CD4-positive, alpha-beta T cell treated with Interleukin-2 at 100 ng/mL for 4 hours (primary cell): ENCODE results near the gene HSPA12B.

Experiments
- DNase-seq: peaks from one replicate; pipeline ENCODE4 v3.0.0-alpha.2; 2020; ENCODE audit warnings: low spot score

HSPA12B gene

DNA sequence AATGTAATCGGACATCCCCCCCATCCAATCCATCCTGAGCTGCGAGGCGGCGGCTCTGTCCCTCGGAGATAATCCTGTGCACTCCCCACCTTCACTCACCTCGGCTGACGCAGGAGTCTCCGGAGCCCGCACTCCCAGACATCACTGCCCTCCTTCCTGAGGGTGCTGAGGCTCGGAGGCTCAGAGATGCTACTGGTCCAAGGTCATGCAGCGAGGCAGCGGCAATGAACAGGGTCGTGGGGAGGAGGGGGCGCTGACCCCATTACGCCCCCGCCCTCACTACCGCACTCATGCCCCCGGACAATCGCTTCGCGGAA, 34.6 kb downstream of the HSPA12B start:
- no peak for DNase-seq

DNA sequence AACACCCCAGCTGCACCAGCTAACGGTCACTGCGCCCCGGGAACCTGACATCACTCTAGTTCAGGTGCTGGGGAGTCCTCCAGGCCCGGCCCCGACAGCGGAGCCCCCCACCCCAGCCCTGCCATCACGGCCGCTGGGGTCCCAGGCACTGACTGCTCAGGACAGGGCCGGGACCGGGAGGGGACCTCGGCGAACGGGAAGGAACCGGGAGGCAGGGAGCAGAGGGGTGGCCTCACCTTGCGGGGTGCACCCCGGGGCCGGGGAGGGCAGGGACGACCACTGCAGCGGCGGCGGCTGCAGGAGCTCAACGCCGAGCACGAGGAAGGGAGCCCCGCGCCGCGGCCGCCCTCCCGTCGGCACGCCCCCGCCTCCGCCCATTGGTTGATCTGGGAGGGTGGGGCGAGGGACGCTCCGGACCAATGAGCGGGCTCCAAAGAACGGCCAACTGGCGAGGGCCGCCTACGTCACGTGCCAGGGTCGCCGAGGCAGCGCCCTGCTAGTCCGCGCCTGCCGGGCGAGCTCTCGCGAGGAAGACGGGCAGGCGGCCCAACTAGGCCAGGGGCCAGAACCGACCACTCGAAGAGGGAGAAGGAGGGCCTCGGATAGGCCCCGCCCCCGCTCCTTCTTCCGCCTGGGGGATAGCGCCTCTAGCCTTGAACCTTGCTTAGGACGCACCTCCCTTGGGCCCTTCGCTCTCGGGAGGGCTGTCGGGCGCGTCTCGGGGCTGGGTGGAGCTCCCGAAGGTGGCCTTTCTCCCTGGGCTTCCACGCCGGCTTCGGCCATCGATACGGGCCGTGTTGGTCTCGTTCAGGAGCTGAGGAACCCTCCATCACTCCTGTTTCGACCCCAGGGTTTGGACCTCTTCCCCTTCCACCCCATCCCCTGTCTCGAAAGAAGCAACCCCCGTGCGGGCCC, 35.2 kb downstream of the HSPA12B start, which contains the start of gene ADISSP:
Gene ADISSP, minus strand, starts transcription at position 327 of the 915 bp plus-strand sequence. CDS start 7,653 bp downstream, outside the sequence.
- peak; percentile 98 for DNase-seq

DNA sequence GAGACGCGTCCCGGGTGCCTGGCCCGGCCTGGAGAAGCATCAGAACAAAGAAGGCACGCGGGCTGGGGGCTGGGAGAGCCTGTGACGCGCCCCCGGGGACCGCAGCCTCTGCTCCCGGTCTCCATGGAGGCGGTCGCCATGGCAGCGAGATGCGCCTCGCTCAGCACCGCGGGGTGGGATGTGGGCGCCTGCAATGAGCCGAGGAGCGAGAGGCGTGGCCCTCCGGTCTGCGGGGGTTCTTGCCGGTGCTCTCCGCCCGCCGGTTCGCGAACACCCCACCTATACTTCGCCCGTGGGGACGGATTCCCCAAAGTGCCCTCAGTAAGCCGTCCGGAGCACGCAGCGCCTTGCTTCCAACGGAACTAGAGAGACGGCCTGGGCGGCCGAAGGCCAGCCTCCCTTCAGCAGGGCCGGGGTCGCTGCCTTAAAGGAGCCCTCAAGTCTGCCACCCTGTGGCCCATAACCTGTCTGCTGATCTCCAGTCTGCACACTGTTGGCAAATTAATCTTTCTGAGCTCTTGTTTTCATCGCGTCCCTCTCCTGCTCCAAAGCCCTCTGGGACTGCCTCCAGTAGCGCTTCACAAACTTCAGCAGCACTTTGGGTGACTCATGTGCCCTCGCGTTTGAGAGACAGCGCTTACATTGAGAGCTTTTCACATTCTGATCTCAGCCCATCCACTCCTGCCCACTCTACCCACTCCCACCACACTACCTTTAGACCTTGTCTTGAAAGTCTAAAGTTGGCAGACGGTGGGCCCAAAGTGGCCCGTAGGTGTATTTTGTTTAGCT, 36.1 kb downstream of the HSPA12B start:
- DNase-seq = peak; percentile 80

DNA sequence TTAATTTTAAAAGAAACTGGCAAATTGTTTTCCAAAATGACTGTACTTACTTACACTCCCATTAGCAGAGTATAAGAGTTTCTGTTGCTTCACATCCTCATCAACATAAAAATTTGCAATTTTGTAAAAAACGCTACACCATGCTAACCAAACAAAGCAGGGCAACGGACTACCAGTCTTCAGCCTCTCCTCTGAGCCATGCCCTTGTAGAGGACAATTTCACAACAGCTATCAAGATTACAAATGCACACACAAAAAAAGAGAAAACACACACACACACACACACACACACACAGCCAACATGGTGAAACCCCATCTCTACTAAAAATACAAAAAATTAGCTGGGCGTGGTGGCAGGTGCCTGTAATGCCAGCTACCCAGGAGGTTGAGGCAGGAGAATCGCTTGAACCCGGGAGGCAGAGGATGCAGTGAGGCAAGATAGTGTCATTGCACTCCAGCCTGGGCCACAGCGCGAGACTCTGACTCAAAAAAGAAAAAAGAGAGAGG, 39.1 kb downstream of the HSPA12B start:
- DNase-seq = no peak

DNA sequence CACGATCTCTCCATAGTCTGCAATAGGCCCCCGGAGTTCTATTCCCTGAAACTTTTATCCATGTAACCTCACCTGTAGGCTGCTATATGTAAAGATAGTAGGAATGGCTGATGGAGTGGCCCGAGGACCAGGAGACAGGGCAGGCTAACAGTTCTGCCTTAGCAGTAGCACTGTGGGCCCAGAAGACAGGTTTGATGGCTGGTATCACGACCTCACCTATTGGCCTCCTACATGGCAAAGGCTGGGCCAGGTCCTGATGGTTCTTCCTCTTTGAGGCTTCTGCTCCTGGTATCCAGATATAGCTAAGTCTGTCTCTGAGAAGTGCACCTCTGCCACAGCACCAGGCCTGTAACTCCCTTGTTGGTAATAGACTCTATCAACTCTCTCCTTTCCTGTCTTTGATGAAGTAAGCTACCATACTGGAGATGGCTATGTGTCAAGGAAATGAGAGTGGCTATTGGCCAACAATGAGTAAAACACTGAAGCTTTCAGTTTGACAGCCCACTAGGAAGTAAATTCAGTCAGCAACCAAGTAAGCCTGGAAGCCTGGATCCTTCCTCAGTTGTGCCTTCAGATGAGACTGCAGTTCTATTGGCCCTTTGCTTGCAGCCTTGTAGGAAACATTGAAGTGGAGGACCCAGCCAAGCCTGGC, 43.1 kb downstream of the HSPA12B start:
- no peak for DNase-seq

DNA sequence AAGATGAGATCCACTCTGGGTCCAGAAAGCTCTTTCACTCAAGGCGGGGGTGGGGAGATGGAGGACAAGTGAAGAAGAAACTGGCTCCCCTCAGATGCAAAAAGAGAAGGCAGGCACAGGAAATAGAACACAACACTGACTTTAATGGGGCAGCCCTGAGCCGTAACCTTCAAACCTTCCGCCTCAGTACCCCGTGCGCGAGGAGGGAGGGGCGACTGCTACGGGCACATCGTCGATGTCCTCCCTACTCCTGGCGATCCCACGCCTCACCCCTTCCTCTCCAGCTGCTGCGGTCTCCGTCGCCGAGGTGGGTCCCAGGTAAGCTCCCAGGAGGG, 44.9 kb downstream of the HSPA12B start:
- no peak for DNase-seq

- DNase-seq = peak; percentile 28
These were observed 45.5 kb downstream of the HSPA12B start for GRCh38 chr20:3777716-3778629.

GRCh38 chr20:3778976-3779375, 46.5 kb downstream of the HSPA12B start:
- DNase-seq = no peak

GRCh38 chr20:3781153-3781910, 48.8 kb downstream of the HSPA12B start, which contains the start of gene SPEF1:
Gene SPEF1, minus strand, starts transcription at chr20:3781448. Its CDS starts 161 bp downstream, at chr20:3781287.
- DNase-seq = peak; percentile 73

DNA sequence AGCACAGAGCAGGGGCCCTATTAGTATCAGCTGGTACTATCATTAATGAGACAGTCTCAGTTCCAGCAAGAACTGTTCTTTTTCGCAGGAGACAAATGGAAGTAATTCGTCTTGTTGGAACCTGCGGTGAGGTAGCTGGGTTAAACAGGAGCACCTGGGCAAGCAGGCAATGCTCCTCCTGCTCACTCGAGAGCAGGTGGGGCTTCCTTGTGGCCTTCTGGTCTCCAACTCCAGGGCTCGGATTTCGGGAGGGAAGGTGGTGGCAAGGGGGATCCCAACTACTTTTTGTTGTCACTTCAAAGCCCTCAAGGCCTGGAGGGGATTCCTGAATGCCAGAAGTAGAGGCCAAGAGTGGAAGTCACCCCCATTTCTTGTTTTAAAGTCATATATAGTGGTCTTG, 50.1 kb downstream of the HSPA12B start:
- DNase-seq = no peak

GRCh38 chr20:3783068-3783489, 50.6 kb downstream of the HSPA12B start:
- DNase-seq = no peak

DNA sequence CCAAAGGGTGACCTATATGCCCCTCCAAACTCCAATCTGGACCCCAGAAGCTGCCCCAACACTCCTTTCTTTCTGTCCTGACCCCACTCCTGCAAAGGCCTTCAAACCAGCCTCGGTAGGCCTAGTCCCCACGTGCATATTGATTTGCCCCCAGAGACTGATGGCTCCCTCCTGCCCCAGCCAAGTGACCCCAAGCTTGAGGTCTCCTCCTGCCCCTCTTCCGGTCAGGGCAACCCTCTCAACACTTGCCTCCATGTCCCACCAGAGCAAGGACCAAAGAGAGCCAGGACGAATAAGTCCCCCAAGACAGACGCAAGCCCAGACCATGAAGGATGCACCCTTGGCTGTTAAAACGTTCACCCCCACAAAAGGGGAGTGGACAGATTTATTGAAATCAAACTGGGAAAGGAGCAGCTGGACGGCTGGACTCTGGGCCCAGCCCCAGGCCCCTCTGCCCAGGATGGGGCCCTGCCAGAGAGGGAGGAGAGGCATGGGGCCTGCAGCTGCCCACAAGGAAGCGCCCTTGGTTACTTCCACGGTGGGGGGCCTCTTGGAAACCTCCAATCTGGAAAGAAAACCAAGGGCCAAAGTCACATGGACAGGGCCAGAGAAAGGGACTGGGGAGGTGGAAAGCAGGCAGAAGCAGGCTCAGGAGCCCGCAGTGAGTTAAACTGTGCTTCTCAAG, 51.2 kb downstream of the HSPA12B start:
- no peak for DNase-seq

DNA sequence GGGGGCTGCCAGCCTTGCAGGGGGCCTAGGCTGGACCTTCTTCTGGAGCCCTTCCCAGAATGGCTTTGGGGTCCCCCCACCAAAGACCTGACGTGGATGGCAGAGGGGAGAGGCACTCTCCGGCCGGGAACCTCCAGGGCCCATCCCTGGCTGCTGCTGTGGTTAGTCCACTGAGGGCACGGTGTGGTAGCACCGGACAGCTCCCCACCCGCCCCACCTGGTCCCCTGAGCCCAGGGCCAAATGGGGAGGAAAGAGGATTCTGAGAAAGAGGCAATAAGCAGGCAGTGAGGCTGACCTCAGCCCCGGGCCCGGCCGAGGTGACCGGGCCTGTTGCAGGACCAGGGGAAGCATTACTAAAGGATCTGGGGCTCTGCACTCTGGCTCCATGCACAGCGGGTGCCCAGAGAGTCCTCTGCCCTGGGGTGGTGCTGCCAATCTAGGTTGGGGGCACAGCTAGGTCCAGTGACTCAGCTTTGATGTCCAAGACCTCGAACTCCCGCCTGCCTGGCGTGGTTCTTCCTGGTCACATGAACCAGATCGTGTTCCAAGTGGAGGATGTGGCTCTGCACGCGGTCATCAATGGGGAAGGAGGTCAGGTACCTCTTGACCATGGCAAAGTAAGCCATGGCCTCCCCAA, 51.9 kb downstream of the HSPA12B start:
- DNase-seq = no peak

DNA sequence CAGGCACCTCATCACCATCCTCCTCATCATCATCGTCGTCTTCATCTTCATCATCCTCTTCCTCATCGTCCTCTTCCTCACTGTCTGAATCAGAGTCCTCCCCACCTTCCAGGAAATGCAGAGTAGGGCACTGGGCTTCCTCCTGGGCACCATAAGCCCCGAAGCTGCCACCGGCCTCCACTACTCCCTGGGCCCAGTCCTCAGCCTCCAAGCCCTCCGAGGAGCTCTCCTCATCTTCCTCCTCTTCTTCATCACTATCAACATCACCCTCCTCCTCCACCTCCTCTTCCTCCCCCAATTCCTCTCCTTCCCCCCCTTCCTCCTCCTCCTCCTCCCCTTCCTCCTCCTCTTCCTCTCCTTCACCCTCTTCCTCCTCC, 52.4 kb downstream of the HSPA12B start:
- no peak for DNase-seq

DNA sequence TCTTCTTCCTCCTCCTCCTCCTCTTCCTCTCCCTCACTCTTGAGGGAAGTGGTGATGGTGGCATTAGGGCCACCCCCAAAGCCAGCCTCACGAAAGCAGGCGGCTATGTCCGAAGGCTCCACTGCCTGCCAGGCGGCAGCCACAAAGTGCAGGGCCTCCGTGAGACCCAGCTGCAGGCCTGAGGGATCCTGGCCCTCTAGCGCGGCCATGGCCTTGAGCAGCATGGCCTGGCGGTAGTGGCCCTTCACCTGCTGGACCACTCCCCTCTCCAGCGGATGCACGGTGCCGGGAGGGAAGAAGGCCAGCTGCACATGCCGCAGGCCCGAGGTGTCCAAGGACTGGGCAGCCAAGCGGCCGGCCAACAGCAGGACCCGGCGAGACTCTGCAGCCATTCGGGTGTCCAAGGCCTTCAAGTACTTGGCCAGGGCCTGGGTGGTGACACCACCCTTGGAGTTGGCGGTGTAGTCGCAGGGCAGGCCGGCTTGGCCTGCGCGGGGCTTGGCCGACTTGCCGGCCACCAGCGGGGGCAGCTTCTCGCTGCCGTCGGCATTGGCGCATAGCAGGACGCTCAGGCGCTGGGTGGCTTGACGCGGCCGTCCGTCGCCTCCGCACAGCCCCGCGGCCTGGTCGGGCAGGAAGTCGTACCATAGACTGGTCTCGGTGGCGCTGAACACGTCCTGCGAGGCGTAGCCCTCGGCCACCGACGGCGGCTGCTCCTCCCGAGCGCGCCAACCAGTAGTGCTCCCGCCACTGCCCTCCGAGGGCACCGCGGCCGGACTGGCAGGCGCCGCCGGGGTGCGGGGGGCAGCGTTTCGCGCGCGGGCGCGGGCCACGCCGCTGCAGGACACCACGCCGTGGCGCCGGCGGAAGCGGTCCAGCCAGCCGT, 53.0 kb downstream of the HSPA12B start:
- DNase-seq = no peak

DNA sequence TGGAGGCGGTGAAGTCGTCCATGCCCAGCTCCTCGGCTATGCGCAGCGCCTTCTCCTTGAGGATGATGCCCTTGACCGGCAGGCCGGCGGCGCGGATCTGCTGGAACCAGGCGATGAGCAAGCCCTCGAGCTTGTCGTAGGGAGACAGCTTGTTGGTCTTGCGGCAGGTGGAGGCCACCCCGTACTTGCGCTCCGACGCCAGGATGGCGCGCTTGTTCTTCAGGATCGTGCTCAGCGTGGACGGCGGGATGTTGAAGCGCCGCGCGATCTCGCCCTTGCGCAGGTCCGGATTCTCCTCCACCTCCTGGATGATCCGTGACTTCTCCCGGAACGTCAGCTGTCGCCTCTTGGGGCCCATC, 53.6 kb downstream of the HSPA12B start:
- peak; percentile 31 for DNase-seq

DNA sequence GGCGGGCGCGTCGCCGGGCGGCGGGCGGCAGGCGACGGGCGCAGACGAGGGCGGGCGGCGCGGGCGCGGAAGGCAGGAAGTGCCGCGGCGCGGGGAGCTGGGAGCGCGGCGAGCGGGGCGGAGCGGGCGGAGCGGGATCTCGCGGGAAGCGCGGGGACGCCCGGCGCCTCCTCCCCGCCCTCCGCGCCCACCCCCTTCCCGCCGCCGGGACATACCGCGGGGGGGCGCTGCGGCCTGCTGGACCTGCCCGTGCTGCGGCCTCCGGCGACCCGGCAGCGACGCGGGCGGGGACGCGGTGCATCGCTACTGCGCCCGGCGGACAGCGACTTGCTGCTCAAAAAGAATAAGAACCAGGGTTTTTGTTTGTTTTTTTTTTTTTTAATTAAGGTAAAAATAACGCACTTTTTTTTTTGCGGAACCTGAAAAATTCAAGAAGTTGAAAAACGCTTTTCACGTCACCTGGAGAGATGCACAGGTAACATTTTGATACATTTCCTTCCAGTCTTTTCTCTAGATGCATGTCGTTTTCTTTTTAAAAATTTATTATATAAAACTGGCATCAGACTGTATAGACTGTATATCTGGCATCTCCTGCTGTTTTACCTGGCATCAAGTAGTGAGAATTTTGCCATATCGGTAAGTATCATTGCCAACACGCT, 54.3 kb downstream of the HSPA12B start, which contains the start of gene CENPB:
Gene CENPB, minus strand, starts transcription at position 76 of the 659 bp plus-strand sequence. CDS start 257 bp downstream, outside the sequence.
- DNase-seq = peak; percentile 90
